Measurements from ENCODE around the gene MAP1S.

Gene MAP1S

GRCh38 chr19:17754634-17755442 lies 35.6 kb downstream of the MAP1S start:
- H3K4me3 Mint-ChIP-seq = peak overlapping the region; percentile 82
- DNase-seq (ENCODE audit: low spot score in 2 of 2) = peak in 1 of 2 donors; percentile 71
- H3K9me3 Mint-ChIP-seq = no peaks in the 10 kb centered on the region
- H3K27ac Mint-ChIP-seq = peak overlapping the region; percentile 87
- no peaks in the 10 kb centered on the region for H3K27me3 Mint-ChIP-seq
- peaks cover 46% of the 10 kb centered on the region for H3K4me1 Mint-ChIP-seq
- H3K36me3 Mint-ChIP-seq = peaks cover 17% of the 10 kb centered on the region
- peak; percentile 76 for ATAC-seq (ENCODE audit: low read depth)

DNA sequence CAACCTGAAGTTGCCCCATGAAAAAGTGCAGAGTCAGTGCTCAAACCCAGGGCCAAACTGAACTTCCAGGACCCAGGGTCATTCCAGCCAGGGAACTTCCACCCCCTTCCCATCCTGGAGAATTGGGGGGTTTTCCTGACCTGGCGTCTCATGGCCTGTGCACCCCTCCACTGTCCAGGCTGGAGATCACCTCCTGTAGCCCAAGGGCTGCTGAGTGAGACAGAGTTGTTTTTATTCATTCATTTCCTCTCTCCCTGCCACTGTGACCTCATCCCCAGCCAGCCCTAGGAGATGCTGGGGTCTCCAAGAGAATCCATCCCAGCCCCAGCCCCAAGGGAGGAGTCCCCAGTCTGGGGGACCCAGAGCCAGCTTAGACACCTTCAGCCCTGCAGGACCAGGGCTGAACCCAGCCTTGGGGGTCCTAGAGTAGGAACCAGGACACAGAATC lies 36.2 kb downstream of the MAP1S start:
- Mint-ChIP-seq H3K27ac (peak overlapping the region; percentile 87), H3K9me3 (no peaks in the 10 kb centered on the region), H3K4me3 (peak overlapping the region; percentile 82), H3K4me1 (peaks cover 50% of the 10 kb centered on the region), H3K36me3 (peaks cover 19% of the 10 kb centered on the region), H3K27me3 (no peaks in the 10 kb centered on the region)
- no peak for ATAC-seq (ENCODE audit: low read depth)
- no peak for DNase-seq (ENCODE audit: low spot score in 2 of 2)

GRCh38 chr19:17755977-17756670 lies 36.8 kb downstream of the MAP1S start:
- H3K27me3 Mint-ChIP-seq = no peaks in the 10 kb centered on the region
- peaks cover 23% of the 10 kb centered on the region for H3K36me3 Mint-ChIP-seq
- H3K4me1 Mint-ChIP-seq = peaks cover 52% of the 10 kb centered on the region
- ATAC-seq (ENCODE audit: low read depth) (peak; percentile 10), DNase-seq (ENCODE audit: low spot score in 2 of 2) (peak; percentile 64 to 65)
- H3K4me3 Mint-ChIP-seq = peak overlapping the region; percentile 59
- peak overlapping the region; percentile 87 for H3K27ac Mint-ChIP-seq
- no peaks in the 10 kb centered on the region for H3K9me3 Mint-ChIP-seq

DNA sequence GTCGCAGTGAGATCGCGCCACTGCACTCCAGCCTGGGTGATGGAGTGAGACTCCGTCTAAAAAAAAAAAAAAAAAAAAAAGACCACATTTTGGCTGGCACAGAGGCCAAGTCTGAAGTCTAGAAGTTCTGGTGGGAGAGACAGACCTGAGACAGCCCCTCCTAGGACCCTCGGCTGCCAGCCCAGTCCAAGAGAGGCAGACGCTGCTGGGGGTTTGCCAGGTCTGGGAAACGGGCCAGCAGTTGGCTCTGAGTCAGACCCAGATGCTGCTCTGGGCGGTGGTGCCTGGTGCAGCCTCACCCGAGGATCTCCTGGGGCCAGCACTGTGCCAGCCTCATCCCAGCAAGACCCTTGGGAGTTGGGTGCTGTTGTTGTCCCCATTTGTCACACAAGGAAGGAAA lies 37.8 kb downstream of the MAP1S start:
- DNase-seq (ENCODE audit: low spot score in 2 of 2) (no peak), ATAC-seq (ENCODE audit: low read depth) (no peak)
- no peak overlapping the region for H3K4me3 Mint-ChIP-seq
- H3K27me3 Mint-ChIP-seq = no peaks in the 10 kb centered on the region
- no peaks in the 10 kb centered on the region for H3K9me3 Mint-ChIP-seq
- H3K4me1 Mint-ChIP-seq = peaks cover 45% of the 10 kb centered on the region
- peaks cover 25% of the 10 kb centered on the region for H3K36me3 Mint-ChIP-seq
- peak overlapping the region; percentile 86 for H3K27ac Mint-ChIP-seq

DNA sequence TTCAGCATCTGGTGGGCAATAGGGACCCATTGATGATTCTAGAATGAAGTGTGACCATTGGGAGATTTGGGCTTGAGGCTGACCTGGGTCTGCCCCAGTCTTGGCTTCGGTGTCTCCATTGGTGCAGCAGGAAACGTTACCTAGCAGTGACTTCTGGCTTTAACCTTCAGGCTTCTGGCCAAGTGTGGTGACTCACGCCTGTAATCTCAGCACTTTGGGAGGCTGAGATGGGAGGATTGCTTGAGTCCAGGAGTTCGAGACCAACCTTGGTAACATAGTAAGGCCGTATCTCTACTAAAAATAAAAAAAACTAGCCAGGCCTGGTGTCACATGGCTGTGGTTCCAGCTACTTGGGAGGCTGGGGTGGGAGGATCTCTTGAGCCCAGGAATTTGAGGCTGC lies 39.2 kb downstream of the MAP1S start:
- DNase-seq (ENCODE audit: low spot score in 2 of 2) (no peak), ATAC-seq (ENCODE audit: low read depth) (no peak)
- Mint-ChIP-seq H3K4me3 (no peak overlapping the region), H3K36me3 (peaks cover 33% of the 10 kb centered on the region), H3K27ac (no peak overlapping the region), H3K4me1 (peaks cover 43% of the 10 kb centered on the region), H3K27me3 (no peaks in the 10 kb centered on the region), H3K9me3 (no peaks in the 10 kb centered on the region)

DNA sequence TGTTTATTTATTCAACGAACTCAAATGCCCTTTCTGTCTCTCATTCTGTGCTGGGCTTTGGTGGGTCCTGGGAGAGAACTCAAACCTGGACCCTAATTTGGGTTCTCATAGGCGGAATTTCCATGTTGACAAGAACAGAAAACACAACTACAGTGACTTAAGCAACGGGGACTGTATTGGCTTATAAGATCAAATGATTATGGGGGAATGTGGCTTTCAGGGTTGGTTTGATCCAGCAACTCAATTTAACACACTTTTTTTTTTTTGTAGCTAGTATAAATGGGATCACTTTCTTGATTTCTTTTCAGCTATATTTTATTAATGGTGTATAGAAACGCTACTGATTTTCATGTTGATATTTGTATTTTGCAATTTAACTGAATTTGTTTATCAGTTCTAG lies 41.9 kb downstream of the MAP1S start:
- DNase-seq (ENCODE audit: low spot score in 2 of 2) = no peak
- Mint-ChIP-seq H3K4me3 (no peak overlapping the region), H3K4me1 (peaks cover 30% of the 10 kb centered on the region), H3K27ac (no peak overlapping the region), H3K27me3 (no peaks in the 10 kb centered on the region), H3K36me3 (peaks cover 34% of the 10 kb centered on the region), H3K9me3 (no peaks in the 10 kb centered on the region)
- ATAC-seq (ENCODE audit: low read depth) = no peak

- DNase-seq (ENCODE audit: low spot score in 2 of 2) (no peak), ATAC-seq (ENCODE audit: low read depth) (peak; percentile 30)
- peaks cover 37% of the 10 kb centered on the region for H3K36me3 Mint-ChIP-seq
- H3K4me3 Mint-ChIP-seq = no peak overlapping the region
- no peak overlapping the region for H3K27ac Mint-ChIP-seq
- no peaks in the 10 kb centered on the region for H3K27me3 Mint-ChIP-seq
- H3K9me3 Mint-ChIP-seq = no peaks in the 10 kb centered on the region
- H3K4me1 Mint-ChIP-seq = peaks cover 28% of the 10 kb centered on the region
These were observed 43.4 kb downstream of the MAP1S start for GRCh38 chr19:17762505-17763229.

- H3K4me1 Mint-ChIP-seq = peaks cover 21% of the 10 kb centered on the region
- H3K27me3 Mint-ChIP-seq = no peaks in the 10 kb centered on the region
- peak overlapping the region; percentile 63 for H3K27ac Mint-ChIP-seq
- peaks cover 36% of the 10 kb centered on the region for H3K36me3 Mint-ChIP-seq
- DNase-seq (ENCODE audit: low spot score in 2 of 2) (no peak), ATAC-seq (ENCODE audit: low read depth) (no peak)
- H3K4me3 Mint-ChIP-seq = no peak overlapping the region
- no peaks in the 10 kb centered on the region for H3K9me3 Mint-ChIP-seq
These were observed 45.1 kb downstream of the MAP1S start for GRCh38 chr19:17764348-17764747.

DNA sequence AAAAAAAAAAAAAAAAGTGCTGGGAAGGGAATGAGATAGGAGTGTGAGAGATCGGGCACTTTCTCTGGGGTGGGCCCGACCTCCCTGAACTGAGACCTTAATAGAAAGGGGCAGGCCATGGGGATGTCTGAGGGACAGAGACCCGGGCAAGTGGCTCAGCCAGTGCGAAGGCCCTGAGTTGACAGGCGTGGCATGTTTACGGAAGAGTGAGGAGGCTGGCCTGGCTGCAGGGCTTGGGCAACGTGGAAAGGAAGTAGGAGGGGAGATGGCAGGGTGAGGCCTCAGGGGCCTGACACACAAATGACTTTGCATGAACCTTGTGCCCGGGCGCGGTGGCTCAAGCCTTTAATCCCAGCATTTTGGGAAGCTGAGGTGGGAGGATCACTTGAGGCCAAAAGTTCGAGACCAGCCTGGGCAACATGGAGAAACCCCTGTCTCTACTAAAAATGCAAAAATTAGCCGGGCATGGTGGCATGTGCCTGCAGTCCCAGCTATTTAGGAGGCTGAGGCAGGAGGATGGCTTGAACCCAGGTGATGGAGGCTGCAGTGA lies 45.9 kb downstream of the MAP1S start:
- ATAC-seq (ENCODE audit: low read depth) (peak; percentile 72), DNase-seq (ENCODE audit: low spot score in 2 of 2) (no peak)
- H3K36me3 Mint-ChIP-seq = peaks cover 34% of the 10 kb centered on the region

GRCh38 chr19:17766543-17767131 lies 47.4 kb downstream of the MAP1S start:
- Mint-ChIP-seq H3K36me3 (peaks cover 31% of the 10 kb centered on the region), H3K4me1 (peaks cover 10% of the 10 kb centered on the region), H3K9me3 (no peaks in the 10 kb centered on the region), H3K4me3 (peak overlapping the region; percentile 47), H3K27me3 (no peaks in the 10 kb centered on the region), H3K27ac (peak overlapping the region; percentile 39)
- DNase-seq (ENCODE audit: low spot score in 2 of 2) = peak; percentile 62 to 66
- peak; percentile 78 for ATAC-seq (ENCODE audit: low read depth)

More for the DNA sequence above, 45.9 kb downstream of the MAP1S start:
- Mint-ChIP-seq H3K9me3 (no peaks in the 10 kb centered on the region), H3K4me1 (peaks cover 17% of the 10 kb centered on the region), H3K4me3 (peak overlapping the region; percentile 66), H3K27me3 (no peaks in the 10 kb centered on the region), H3K27ac (peak overlapping the region; percentile 63)

GRCh38 chr19:17767559-17767958 lies 48.3 kb downstream of the MAP1S start:
- Mint-ChIP-seq H3K9me3 (no peaks in the 10 kb centered on the region), H3K4me3 (no peak overlapping the region), H3K27ac (no peak overlapping the region), H3K4me1 (peaks cover 12% of the 10 kb centered on the region), H3K36me3 (peaks cover 34% of the 10 kb centered on the region), H3K27me3 (no peaks in the 10 kb centered on the region)
- ATAC-seq (ENCODE audit: low read depth) (no peak), DNase-seq (ENCODE audit: low spot score in 2 of 2) (no peak)

DNA sequence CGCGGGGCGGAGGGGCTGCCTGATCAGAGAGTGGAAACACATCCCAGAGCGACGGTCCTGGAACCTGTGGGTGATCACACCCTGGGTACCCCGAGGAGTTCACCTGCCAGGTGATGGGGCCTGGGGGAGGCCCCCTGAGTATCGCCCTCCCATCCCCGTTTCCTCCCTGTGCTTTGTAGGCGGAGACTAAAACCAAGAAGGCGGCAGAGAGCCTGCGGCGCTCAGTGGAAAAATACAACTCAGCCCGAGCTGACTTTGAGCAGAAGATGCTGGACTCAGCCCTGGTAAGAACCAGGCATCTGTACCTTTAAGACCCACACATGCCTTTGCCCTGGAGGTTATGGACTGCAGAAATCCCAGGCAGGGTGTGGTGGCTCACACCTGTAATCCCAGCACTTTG lies 51.3 kb downstream of the MAP1S start:
- Mint-ChIP-seq H3K9me3 (no peaks in the 10 kb centered on the region), H3K4me1 (peaks cover 14% of the 10 kb centered on the region), H3K4me3 (no peak overlapping the region), H3K27me3 (no peaks in the 10 kb centered on the region), H3K27ac (no peak overlapping the region), H3K36me3 (peaks cover 32% of the 10 kb centered on the region)
- DNase-seq (ENCODE audit: low spot score in 2 of 2) (no peak), ATAC-seq (ENCODE audit: low read depth) (no peak)

DNA sequence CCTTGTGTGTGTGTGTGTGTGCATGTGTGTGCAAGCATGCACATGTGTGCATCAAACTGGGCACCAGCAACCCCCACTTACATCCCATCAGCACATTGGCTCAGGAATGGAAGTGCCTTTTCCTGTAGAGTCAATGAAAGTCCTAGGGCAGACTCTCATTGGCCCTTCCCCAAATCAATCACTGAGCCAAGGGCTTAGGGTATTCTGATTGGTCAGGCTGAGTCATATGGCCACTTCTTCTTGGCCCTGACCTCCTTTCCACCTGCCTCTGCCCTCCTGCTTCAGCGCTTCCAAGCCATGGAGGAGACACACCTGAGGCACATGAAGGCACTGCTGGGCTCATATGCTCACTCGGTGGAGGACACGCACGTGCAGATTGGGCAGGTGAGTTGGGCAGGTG lies 52.9 kb downstream of the MAP1S start:
- peaks cover 22% of the 10 kb centered on the region for H3K4me1 Mint-ChIP-seq
- DNase-seq (ENCODE audit: low spot score in 2 of 2) (no peak), ATAC-seq (ENCODE audit: low read depth) (no peak)
- peak overlapping the region; percentile 31 for H3K27ac Mint-ChIP-seq
- H3K27me3 Mint-ChIP-seq = no peaks in the 10 kb centered on the region
- H3K4me3 Mint-ChIP-seq = no peak overlapping the region
- no peaks in the 10 kb centered on the region for H3K9me3 Mint-ChIP-seq
- H3K36me3 Mint-ChIP-seq = peaks cover 28% of the 10 kb centered on the region

All from memory B cell (primary cell).